Measurements from ENCODE around the gene CD69.

The CD69 gene

DNA sequence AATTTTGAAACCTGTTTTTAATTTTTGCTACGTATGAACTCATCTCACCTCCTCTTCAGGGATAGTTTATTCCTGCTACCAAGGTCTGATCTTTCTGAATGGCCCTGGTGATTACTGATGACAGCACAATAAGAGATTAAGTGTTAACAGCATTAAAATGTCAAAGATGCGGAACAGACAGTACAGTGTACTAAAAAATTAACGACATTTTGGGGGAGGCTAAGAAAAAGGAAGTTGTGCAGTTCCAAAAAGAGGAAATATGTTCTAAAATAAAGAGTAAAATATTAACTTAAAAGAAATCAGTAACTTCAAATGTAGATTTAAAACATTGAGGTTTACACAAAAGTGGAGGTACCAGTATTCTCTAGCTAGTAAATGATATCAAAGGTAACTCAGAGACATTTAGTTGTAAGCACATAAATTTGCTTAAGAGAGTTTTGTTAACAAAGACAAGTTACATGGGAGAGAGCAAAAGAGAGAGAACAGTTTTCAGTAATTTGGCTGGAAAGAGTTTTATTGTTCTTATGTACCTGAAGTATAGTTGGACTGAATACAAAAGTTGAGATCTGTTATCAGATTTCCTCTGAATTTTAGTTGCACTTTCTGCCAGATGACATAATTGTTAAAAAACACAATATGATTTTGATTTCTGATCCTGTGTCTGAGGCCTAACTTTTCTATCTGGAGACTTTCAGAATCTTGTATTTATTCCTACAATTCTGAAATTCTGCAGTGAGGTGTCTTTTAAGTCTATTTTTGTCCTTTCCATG lies 23.6 kb downstream of the CD69 start:
- Histone ChIP-seq H3K4me3 (ENCODE audit: low read length, poor library complexity, severe bottlenecking) (no peak overlapping the region), H3K79me2 (ENCODE audit: insufficient read depth, low read length) (no peaks in the 10 kb centered on the region), H4K20me1 (ENCODE audit: insufficient read depth, low read length, poor library complexity, severe bottlenecking) (no peaks in the 10 kb centered on the region), H3K4me1 (ENCODE audit: insufficient read depth, low read length, poor library complexity, severe bottlenecking) (peaks cover 28% of the 10 kb centered on the region), H3F3A (ENCODE audit: low read depth) (no peaks in the 10 kb centered on the region), H3K4me2 (ENCODE audit: low read depth, low read length, poor library complexity, severe bottlenecking) (peak overlapping the region; percentile 59), H3K36me3 (ENCODE audit: insufficient read depth, low read length) (no peaks in the 10 kb centered on the region), H3K27me3 (ENCODE audit: insufficient read depth, low read length, poor library complexity, severe bottlenecking) (no peaks in the 10 kb centered on the region), H3K9ac (ENCODE audit: low read depth, low read length, poor library complexity, severe bottlenecking) (peak overlapping the region; percentile 27), H3K9me3 (ENCODE audit: insufficient read depth, low read depth, low read length) (no peaks in the 10 kb centered on the region), H3K9me2 (replicated peaks; ENCODE audit: low read depth, low read length) (no peaks in the 10 kb centered on the region), H2AFZ (ENCODE audit: low read length) (peak overlapping the region; percentile 13; the same call in 1 of the 2 replicates)
- no peak for TF ChIP-seq CTCF (conservative IDR thresholded peaks at IDR 0.05; ENCODE audit: low read length)
- no peak for TF ChIP-seq EZH2phosphoT487 (IDR thresholded peaks at IDR 0.05; ENCODE audit: borderline replicate concordance)

DNA sequence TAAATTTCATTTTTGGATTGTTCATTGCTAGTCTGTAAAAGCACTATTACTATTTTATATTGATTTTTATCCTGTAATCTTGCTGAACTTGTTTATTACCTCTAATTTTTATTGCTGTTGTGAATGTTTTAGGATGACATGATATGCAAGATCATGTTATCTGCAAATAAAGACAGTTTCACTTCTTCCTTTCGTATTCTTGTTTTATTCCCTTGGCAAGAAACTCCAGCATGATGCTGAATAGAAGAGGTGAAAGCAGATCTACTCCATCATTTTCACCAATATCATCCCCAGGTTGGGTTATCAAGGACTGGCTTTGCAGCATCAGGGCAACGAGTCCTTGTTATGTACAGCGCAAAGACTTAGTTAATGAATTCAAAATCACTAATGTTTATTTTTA lies 25.1 kb downstream of the CD69 start:
- TF ChIP-seq CTCF (conservative IDR thresholded peaks at IDR 0.05; ENCODE audit: low read length) (no peak), EZH2phosphoT487 (IDR thresholded peaks at IDR 0.05; ENCODE audit: borderline replicate concordance) (no peak)
- no peak overlapping the region for H3K9ac ChIP-seq (ENCODE audit: low read depth, low read length, poor library complexity, severe bottlenecking)
- H2AFZ ChIP-seq (ENCODE audit: low read length) = no peak overlapping the region
- no peaks in the 10 kb centered on the region for H3K9me2 ChIP-seq (replicated peaks; ENCODE audit: low read depth, low read length)
- H3K4me2 ChIP-seq (ENCODE audit: low read depth, low read length, poor library complexity, severe bottlenecking) = no peak overlapping the region
- H3K4me1 ChIP-seq (ENCODE audit: insufficient read depth, low read length, poor library complexity, severe bottlenecking) = peaks cover 21% of the 10 kb centered on the region
- H3K9me3 ChIP-seq (ENCODE audit: insufficient read depth, low read depth, low read length) = no peaks in the 10 kb centered on the region
- no peaks in the 10 kb centered on the region for H3K27me3 ChIP-seq (ENCODE audit: insufficient read depth, low read length, poor library complexity, severe bottlenecking)
- no peaks in the 10 kb centered on the region for H3K79me2 ChIP-seq (ENCODE audit: insufficient read depth, low read length)
- no peaks in the 10 kb centered on the region for H3K36me3 ChIP-seq (ENCODE audit: insufficient read depth, low read length)
- no peaks in the 10 kb centered on the region for H4K20me1 ChIP-seq (ENCODE audit: insufficient read depth, low read length, poor library complexity, severe bottlenecking)
- H3F3A ChIP-seq (ENCODE audit: low read depth) = no peaks in the 10 kb centered on the region
- H3K4me3 ChIP-seq (ENCODE audit: low read length, poor library complexity, severe bottlenecking) = no peak overlapping the region

GRCh38 chr12:9732921-9733461 lies 27.7 kb downstream of the CD69 start, which contains the start of gene CLECL1:
Gene CLECL1, minus strand, starts transcription at chr12:9733097.
- peaks cover 21% of the 10 kb centered on the region for H3K4me1 ChIP-seq (ENCODE audit: insufficient read depth, low read length, poor library complexity, severe bottlenecking)
- peak within 1 kb of the TSS; percentile 89 for H2AFZ ChIP-seq (ENCODE audit: low read length)
- H3K4me3 ChIP-seq (ENCODE audit: low read length, poor library complexity, severe bottlenecking) = no peak within 1 kb of the TSS
- H3F3A ChIP-seq (ENCODE audit: low read depth) = no peaks in the 10 kb centered on the region
- no peaks in the 10 kb centered on the region for H4K20me1 ChIP-seq (ENCODE audit: insufficient read depth, low read length, poor library complexity, severe bottlenecking)
- H3K9ac ChIP-seq (ENCODE audit: low read depth, low read length, poor library complexity, severe bottlenecking) = peak within 1 kb of the TSS; percentile 36
- H3K79me2 ChIP-seq (ENCODE audit: insufficient read depth, low read length) = no peaks in the 10 kb centered on the region
- H3K4me2 ChIP-seq (ENCODE audit: low read depth, low read length, poor library complexity, severe bottlenecking) = peak within 1 kb of the TSS; percentile 21
- no peaks in the 10 kb centered on the region for H3K36me3 ChIP-seq (ENCODE audit: insufficient read depth, low read length)
- no peak for TF ChIP-seq EZH2phosphoT487 (IDR thresholded peaks at IDR 0.05; ENCODE audit: borderline replicate concordance)
- TF ChIP-seq CTCF (conservative IDR thresholded peaks at IDR 0.05; ENCODE audit: low read length) = no peak
- H3K9me3 ChIP-seq (ENCODE audit: insufficient read depth, low read depth, low read length) = no peaks in the 10 kb centered on the region
- H3K9me2 ChIP-seq (replicated peaks; ENCODE audit: low read depth, low read length) = no peaks in the 10 kb centered on the region
- H3K27me3 ChIP-seq (ENCODE audit: insufficient read depth, low read length, poor library complexity, severe bottlenecking) = no peaks in the 10 kb centered on the region
